ENCODE results near the gene ELF1.
A peak's percentile ranks its signal among the peaks of the same experiment; 100 is the strongest.
"Not testable (repeated sequence)": the region's sequence is repeated elsewhere in the genome, so short reads cannot be mapped to it uniquely, and the experiment has no call there.

Gene ELF1

DNA sequence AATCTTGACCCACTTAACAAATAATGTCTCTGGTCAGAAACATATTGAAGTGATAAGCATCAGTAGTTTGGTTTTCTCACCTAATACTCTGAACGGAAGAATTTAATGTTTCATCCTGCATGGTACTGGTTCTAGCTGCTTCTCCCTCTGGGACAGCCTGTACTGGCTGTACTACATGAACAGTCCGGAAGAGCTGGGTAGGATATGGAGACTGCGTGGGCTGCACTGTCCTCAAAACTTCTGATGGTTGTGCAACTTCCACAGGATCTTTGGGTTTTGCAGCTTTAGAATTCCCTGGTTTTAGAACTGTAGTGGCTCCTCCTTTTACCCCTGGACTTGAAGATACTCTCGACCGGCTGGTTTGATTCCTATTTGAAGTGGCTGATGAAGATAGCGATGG is 78.3 kb downstream of the ELF1 start:
- DNase-seq (ENCODE audit: low spot score) = no peak

DNA sequence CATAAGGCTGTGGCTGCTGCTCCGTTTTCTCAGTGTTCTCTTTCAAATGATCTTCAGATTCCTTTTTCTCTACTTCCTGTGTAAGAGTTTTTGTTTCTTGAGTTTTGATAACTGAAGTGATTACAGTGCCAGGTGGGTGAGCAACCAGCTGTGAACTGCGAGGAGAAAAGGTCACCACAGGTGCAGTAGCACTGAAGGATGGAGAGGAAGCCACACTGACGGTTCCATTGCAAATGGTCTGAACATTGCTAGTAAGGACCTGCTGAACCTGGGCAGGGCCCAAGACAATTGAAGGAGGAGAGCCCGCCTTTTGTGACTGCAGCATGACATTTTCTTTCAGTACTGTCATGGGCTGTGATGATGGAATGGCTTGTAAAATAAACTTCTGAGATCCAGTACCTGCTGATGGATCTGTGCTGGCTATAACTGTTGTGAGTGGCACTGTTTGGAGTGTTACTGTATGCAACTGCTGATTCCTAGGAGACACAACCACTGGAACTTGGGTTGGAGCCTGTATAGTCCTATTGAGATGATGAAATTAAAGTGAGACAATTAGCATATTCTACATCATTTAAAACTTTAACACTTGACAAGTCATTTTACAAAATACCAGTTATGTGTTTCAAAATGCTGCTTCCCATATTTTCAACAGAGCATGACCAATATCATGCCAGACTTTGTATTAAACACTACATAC is 85.5 kb downstream of the ELF1 start:
- DNase-seq (ENCODE audit: low spot score) = no peak

DNA sequence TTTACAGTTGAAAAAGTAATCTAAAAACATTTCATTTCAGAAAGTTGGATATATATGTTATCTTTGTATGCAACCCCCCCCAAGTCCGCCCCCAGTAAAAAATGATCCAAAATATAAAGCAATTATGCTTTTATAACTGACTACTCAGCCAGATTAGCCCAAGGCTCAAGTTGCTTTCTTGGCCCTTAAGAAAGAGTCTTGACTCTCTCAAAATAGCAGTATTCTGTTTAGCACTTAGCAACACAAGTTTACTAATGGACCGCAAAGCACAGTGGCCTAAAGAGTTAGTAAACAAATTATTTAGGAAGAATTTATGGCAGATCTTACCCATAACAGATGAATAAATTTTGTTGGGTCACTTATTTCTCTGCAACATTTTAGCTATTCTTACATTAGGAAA is 86.9 kb downstream of the ELF1 start:
- no peak for DNase-seq (ENCODE audit: low spot score)

DNA sequence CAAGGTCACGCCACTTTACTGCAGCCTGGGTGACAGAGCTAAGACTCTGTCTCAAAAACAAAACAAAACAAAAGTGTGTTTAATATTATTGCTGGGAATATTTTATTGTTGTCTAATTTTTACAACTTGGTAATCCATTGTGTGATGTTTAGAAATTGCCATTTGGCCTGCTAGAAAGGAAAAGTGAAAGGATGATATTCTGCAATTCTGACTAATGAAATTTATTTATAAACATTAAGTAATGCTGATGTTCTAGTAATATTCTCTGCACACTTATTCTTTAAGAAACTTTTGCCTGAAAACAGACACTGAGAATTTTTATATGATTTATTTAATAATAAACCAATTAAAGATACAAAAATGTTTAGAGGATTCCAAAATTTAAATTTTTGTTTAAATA is 87.4 kb downstream of the ELF1 start:
- DNase-seq (ENCODE audit: low spot score) = no peak

DNA sequence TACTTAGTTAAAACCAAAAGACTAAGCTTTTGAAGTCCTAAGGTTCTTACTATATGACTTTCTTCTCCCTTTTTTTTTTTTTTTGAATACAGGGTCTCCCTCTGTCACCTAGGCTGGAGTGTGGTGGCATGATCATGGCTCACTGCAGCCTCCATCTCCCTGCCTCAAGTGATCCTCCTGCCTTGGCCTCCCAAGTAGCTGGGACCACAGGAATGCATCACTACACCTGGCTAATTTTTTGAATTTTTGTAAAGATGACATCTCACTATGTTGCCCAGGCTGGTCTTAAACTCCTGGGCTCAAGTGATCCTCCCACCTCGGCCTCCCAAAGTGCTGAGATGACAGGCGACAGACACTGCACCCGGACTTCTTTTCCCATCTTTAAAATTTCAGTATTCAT is 89.2 kb downstream of the ELF1 start:
- not testable (repeated sequence) for DNase-seq (ENCODE audit: low spot score)

DNA sequence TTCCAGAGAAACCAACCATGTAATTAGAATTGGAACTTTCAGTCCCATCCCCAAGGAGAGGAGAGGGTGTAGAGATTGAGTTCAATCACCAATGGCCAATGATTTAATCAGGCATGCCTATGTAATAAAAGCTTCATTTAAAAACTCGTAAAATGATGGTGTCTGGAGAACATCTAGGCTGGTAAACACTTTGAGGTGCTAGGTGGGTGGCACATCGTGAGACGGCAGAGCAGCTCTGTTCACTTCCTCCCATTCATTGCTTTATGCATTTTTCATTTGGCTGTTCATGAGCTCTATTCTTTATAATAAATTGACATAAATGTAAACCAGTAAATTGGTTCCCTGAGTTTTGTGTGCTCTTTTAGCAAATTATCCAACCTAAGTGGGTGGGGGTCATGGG is 90.1 kb downstream of the ELF1 start:
- no peak for DNase-seq (ENCODE audit: low spot score)

DNA sequence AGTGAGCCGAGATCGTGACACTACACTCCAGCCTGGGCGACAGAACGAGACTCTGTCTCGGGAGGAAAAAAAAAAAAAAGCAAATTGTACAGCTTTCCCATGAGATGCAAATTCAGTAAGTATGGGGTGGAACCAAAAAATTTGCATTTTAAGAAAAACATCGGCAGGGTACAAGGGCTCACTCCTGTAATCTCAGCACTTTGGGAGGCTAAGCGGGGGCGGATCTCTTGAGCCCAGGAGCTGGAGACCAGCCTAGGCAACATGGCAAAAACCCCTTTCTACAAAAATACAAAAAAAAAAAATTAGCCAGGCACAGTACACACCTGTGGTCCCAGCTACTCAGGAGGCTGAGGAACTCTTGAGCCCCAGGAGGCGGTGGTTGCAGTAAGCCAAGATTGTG is 91.2 kb downstream of the ELF1 start:
- DNase-seq (ENCODE audit: low spot score) = no peak

DNA sequence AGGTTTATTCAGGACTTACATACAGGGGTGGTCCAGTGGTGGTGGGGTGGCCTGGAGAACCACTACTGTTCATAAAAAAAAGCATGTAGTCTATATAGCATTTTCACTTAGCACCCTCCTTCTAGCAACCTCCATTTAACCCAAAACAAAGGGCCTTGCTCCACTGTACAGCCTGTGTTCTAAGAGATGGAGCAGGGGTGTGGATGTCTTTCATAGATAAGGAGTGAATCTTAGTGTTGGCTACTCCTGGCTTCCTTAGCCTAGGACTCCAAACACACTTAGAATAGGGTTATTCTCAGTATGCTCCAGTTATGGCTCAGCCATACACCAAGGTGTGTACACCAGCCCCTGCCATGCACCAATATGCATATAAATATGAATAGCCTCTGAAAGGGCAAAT is 95.2 kb downstream of the ELF1 start:
- DNase-seq (ENCODE audit: low spot score) = no peak

DNA sequence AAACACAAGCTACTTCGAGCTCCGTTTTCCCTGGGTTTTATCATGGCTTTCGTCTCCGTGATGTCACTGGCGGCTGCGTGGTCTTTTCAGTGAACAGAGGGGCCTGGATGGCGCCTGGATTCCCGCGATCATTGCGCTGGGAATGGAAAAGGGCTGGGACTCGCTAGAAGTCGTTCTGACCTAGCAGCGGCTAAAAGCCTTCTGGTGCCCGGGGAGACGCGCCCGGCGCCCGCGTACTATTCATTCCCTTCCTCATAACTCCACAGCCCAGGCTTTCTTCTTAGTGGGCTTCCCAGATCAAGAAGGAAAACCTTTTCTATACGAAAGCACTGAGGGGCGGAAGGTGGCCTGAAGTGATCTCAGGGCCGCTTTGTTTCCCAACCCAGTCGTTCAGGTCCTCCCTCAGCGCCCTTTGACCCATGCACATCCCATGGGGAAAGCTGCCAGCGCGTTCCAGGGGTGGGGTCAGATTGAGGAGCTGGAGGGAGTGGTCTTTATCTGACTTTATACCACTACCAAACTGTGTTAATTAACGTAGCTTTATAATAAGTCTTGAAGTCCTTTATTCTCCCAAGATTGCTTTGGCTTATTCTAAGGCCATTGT is 96.6 kb downstream of the ELF1 start:
- no peak for DNase-seq (ENCODE audit: low spot score)

DNA sequence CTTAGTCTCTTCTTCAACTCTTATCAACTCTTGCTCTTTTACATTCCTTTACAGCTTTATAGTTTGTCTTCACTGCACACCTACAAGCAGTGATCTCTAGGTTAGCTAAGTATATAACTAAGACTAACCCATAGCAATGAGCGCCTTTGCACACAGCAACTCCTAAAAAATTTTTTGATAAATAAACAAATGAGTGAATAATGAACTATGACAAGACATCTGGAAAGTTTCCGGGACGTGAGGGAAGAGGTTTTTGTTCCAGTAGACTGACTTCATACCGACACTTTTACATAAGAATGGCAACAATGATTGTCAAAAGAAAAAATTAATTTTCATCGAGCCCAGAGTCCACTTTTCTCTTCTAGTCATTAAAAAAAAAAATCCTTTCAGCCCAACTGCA is 98.3 kb downstream of the ELF1 start:
- DNase-seq (ENCODE audit: low spot score) = peak; percentile 5

DNA sequence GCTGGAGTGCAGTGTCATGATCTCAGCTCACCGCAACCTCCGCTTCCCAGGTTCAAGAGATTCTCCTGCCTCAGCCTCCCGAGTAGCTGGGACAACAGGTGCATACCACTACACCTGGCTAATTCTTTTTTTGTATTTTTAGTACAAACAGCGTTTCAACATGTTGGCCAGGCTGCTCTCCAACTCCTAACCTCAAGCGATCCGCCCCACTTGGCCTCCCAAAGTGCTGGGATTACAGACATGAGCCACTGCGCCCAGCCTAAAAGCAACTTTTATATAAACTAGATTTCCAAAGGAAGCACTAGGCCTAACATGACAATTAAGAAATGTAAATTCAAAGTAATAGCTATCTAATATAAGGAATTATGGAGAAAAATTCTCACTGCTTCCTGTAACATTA is 99.2 kb downstream of the ELF1 start:
- not testable (repeated sequence) for DNase-seq (ENCODE audit: low spot score)

DNA sequence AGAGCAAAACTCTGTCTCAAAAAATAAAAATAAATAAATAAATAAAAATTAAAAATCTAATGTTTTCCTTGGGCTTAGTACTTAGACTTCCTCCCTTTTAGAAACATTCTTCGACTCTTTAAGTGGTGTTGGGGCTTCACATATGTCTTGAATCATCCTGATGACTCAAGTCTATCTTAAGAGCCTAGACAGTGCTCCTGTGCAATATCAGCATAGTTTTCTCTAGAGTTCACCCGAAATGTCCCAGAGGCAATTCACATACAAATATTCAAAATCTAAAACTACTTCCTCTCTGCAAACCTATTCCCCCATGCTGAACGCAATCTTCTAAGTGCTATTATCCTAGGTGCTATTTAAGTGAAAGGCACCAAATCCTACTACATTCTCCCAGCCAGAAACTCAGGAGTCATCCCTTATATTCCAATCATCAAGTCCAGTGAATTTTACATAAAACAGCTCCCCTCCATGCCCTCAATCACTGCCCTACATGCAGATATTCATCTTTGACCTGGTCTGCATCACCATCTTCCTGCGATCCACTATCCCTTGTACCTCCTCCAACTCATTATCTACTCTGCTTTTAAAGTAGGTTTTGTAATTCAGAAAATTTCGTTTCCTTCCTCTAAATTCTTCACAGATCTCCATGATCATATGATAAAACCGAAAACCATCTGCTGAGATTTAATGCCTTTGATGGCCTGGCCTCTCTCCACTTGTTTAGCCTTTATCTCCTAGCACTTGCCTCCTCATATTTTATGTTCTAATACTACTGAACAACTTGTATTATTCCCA is 102.7 kb downstream of the ELF1 start:
- peak; percentile 96 for DNase-seq (ENCODE audit: low spot score)

DNA sequence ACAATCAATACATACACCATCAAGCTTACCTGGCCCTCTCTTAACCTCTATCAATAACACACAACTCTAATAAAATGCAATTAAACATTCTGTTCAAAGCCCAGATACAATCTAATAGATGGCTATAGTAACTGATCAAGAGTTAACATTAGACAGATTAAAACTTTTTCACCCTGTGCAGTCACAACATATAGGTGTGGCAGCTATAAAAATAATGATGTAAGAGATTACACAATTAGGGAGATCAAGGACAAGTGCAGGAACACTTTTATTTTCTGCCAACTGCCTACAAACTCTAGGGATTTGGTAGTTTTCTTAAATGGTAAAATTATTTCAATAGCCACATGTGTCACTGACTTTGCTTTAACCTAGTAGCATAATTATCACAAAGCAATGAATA is 104.3 kb downstream of the ELF1 start:
- DNase-seq (ENCODE audit: low spot score) = not testable (repeated sequence)

DNA sequence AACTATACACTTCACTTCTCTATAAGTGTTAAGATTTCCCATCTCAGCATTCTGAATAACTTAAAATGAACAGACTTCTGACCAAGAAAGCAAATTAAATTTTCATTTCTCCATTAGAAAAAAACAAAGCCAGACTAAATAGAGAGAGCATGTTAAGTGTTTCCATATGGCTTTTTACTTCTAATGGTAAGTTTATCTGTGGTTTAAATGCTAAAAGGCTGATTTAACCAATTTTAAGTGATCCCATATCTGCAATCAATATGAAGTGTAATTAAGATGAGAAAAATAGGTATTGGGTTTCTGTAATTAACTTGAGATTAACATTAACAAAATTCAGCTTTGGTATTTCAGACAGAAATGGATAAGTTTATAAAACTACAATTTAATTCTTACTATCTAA is 107.8 kb downstream of the ELF1 start:
- peak; percentile 78 for DNase-seq (ENCODE audit: low spot score)

DNA sequence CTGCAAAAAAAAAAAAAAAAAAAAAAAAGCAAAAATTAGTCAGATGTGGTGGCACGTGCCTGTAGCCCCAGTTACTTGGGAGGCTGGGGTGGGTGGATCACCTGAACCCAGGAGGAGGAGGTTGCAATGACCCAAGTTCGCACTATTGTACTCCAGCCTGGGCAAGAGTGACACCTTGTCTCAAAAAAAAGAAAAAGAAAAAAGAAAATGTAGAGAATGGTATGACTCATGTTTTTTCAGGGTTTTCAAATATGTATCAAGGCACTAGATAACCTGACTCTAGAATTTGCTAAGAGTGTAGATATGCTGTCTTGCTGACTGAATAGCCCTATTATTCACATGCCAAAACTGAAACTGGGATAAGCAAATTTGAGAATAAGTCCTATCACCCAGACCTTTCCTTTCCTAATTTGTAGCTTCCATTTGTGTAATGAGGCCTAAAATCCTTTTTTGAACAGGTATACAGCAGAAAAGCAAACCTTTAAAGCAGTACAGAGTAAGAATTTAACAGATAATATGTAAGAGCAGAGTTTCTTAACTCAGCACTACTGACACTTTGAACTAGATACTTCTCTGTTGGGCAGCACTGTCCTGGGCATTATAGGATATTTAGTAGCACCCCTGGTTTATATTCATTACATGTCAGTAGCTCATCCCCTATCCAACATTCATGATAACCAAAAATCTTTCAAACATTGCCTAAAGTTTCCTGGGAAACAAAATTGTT is 108.6 kb downstream of the ELF1 start:
- DNase-seq (ENCODE audit: low spot score) = no peak

DNA sequence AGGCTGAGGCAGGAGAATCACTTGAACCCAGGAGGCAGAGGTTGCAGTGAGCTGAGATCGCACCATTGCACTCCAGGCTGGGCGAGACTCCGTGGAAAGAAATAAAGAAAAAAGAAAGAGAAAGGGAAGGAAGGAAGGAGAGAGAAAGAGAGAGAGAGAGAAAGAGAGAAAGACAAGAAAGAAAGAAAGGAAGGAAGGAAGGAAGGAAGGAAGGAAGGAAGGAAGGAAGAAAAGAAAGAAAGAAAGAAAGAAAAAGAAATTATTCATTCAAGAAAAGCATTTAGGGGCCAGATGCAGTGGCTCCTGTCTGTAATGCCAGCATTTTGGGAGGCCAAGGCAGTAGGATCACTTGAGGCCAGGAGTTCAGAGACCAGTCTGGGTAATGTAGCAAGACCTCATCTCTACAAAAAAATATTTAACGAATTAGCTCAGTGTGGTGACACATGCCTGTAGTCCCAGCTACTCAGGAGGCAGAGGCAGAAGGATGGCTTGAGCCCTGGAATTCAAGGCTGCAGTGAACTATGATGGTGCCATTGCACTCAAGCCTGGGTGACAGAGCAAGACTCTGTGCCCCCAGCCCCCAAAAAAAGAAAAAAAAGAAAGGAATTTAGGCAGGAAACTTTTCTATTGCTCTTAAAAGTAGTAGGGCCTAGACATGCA is 109.4 kb downstream of the ELF1 start:
- DNase-seq (ENCODE audit: low spot score) = not testable (repeated sequence)

DNA sequence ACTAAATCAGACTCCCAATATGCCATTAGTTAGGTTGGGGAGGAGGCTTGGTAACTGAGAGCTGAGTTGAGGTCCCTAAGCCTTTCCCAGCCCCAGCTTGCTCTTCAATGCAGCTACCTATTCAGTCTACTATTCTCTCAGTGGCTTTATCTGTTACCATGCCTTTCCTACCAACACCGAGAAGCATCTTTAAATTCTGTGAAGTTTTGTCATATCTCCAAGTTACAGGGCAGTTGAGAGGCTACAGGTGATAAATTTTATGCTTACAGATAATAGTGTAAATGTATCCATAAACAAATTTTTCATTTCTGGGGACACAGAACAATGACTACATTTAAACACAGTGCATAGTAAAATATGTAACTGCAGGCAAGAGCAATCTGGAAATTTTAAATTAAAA is 110.6 kb downstream of the ELF1 start:
- no peak for DNase-seq (ENCODE audit: low spot score)

DNA sequence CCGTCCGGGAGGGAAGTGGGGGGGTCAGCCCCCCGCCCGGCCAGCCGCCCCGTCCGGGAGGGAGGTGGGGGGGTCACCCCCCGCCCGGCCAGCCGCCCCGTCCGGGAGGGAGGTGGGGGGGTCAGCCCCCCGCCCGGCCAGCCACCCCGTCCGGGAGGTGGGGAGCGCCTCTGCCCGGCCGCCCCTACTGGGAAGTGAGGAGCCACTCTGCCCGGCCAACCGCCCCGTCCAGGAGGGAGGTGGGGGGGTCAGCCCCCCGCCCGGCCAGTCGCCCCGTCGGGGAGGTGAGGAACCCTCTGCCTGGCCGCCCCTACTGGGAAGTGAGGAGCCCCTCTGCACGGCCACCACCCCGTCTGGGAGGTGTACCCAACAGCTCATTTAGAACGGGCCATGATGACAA is 118.1 kb downstream of the ELF1 start:
- DNase-seq (ENCODE audit: low spot score) = not testable (repeated sequence)

DNA sequence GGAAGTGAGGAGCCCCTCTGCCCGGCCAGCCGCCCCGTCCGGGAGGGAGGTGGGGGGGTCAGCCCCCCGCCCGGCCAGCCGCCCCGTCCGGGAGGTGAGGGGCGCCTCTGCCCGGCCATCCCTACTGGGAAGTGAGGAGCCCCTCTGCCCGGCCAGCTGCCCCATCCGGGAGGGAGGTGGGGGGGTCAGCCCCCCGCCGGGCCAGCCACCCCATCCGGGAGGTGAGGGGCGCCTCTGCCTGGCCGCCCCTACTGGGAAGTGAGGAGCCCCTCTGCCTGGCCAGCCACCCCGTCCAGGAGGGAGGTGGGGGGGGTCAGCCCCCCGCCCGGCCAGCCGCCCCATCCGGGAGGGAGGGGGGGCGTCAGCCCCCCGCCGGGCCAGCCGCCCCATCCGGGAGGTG is 118.5 kb downstream of the ELF1 start:
- DNase-seq (ENCODE audit: low spot score) = not testable (repeated sequence)

DNA sequence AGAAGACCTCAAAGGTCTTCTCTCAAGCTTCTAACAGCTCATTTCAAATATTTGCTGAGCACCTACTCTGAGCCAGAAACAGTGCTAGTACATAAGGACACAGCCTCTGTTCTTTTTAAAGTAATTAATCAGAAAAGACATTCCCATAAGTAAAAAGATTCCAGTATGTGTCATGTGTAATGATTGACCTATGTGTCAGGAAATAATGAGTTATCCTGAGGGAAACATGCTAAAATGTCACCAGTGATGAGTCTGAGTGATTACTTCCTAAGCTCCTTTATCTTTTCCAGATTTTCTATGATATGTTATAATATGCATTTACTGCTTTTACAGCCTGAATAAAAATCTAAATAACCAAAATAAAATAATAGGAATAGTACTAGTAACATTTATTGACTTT is 122.1 kb downstream of the ELF1 start:
- DNase-seq (ENCODE audit: low spot score) = no peak

Measured in SK-N-DZ (cell line).